OCI-LY1 (cell line): ENCODE measurements around the gene POLE2.

Source experiments
- CTCF ChIP-seq: fragments of 200-600 bp; sonication (generic), shearing (Covaris generic); IDR thresholded peaks from 2 replicates; pipeline ENCODE4 v1.5.1; 2017; ENCODE audit warnings: mild to moderate bottlenecking, antibody characterized with exemption, low read length, moderate library complexity, mixed read lengths
- EZH2 ChIP-seq: fragments of 200-600 bp; sonication (generic), shearing (Covaris generic); IDR thresholded peaks from 2 replicates; pipeline ENCODE4 v1.8.0; 2017; ENCODE audit warnings: borderline replicate concordance, mixed run types, mild to moderate bottlenecking, antibody characterized with exemption, low read length, moderate library complexity, mixed read lengths

GRCh38 chr14:49688701-49689030, 652 bp upstream of the POLE2 start:
- TF ChIP-seq CTCF (no peak), EZH2 (no peak)
